ENCODE data around the gene CAMKMT.

The CAMKMT gene

DNA sequence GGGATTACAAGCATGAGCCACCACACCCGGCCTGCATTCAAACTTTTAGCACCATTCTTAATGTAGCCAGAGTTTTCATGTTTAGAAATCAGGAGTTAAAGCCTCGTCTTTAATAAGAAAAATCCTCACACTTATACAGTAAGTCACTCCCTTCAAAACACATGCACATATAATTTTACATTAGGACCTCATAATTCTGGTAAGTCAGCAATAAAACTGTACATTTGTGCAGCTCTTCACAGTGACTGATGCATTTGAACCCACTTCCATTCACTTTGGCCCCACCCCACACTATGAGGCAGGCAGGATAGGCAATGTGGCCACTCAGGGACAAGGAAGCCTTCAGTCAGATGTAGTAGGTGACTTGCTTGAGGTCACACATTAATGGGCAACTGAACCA lies 438.0 kb downstream of the CAMKMT start:
- H2AFZ ChIP-seq (ENCODE audit: insufficient read depth, low read length, poor library complexity): no peak overlapping the region
- H3K27me3 ChIP-seq (ENCODE audit: insufficient read depth, low read length): peaks cover 28% of the 10 kb centered on the region
- H3K23ac ChIP-seq (ENCODE audit: low read length): no peak overlapping the region
- H3K79me2 ChIP-seq (ENCODE audit: control insufficient read depth, insufficient read depth, low read length, poor library complexity): no peaks in the 10 kb centered on the region
- no peak for DNase-seq
- no peaks in the 10 kb centered on the region for H3K79me1 ChIP-seq (ENCODE audit: low read length)
- H3K4me3 ChIP-seq (ENCODE audit: low read depth, low read length): no peak overlapping the region
- no peaks in the 10 kb centered on the region for H3K36me3 ChIP-seq (ENCODE audit: control insufficient read depth in 1 of 2, insufficient read depth in 2 of 2, low read length in 2 of 2)
- no peak overlapping the region for H4K91ac ChIP-seq (ENCODE audit: low read depth, low read length)
- no peak overlapping the region for H3K4me2 ChIP-seq (ENCODE audit: low read length)
- no peak overlapping the region for H4K8ac ChIP-seq (ENCODE audit: low read depth, low read length)
- H2BK12ac ChIP-seq (ENCODE audit: low read length): no peak overlapping the region
- no peak overlapping the region for H3K18ac ChIP-seq (ENCODE audit: low read length)
- H2AK5ac ChIP-seq (ENCODE audit: low read length): no peak overlapping the region
- no peak overlapping the region for H2BK120ac ChIP-seq (ENCODE audit: insufficient read depth, low read length, poor library complexity)
- no peak overlapping the region for H4K12ac ChIP-seq (ENCODE audit: low read depth, low read length)
- H3K4me1 ChIP-seq (ENCODE audit: control insufficient read depth in 1 of 2, insufficient read depth in 2 of 2, low read length in 2 of 2): peaks cover 0 to 2% of the 10 kb centered on the region in 2 experiments
- WGBS (ENCODE audit: extremely low coverage, insufficient coverage, insufficient read length): no CpG with 5 or more reads among the region's 2 CpGs
- H3K27ac ChIP-seq (ENCODE audit: low read depth, low read length): no peak overlapping the region
- no peak overlapping the region for H3K4ac ChIP-seq (ENCODE audit: low read depth, low read length)
- H3K9me3 ChIP-seq (ENCODE audit: insufficient read depth, low read depth, low read length): no peaks in the 10 kb centered on the region
- H2BK5ac ChIP-seq (ENCODE audit: low read depth, low read length, poor library complexity): no peak overlapping the region
- no peak overlapping the region for H3K14ac ChIP-seq (ENCODE audit: low read length)
- no peak overlapping the region for H3K9ac ChIP-seq (ENCODE audit: low read length)

DNA sequence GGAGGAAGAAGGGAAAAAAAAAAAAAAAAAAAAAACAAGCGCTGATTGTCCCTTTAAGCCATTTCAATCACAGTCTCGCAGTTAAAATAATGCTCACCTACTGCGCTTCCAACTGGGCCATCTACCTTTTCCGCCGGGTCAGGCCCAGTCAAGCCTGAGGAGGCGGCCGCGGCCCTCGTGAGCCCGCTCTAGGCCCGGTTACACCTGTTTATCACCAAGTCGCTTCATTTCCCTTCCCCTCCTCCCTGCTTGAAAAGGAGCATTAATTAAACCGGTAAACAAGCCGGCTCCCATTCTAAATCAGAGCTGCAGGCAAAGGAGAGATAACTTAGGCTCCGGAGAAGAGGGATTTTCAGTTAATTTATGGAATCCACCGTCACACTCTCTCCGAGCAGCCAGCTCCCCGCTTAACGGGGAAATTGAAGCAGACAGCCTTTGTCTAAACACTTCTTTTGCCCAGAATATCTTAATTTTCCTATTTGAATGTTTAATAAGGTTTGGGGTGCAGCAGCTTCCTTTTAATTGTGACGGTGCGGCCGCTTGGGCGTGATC lies 439.6 kb downstream of the CAMKMT start:
- Histone ChIP-seq H4K8ac (ENCODE audit: low read depth, low read length) (no peak overlapping the region), H3K4me1 (ENCODE audit: control insufficient read depth in 1 of 2, insufficient read depth in 2 of 2, low read length in 2 of 2) (peaks cover 0 to 2% of the 10 kb centered on the region in 2 experiments), H2BK120ac (ENCODE audit: insufficient read depth, low read length, poor library complexity) (no peak overlapping the region), H3K79me1 (ENCODE audit: low read length) (no peaks in the 10 kb centered on the region), H3K9ac (ENCODE audit: low read length) (no peak overlapping the region), H3K23ac (ENCODE audit: low read length) (no peak overlapping the region), H3K36me3 (ENCODE audit: control insufficient read depth in 1 of 2, insufficient read depth in 2 of 2, low read length in 2 of 2) (no peaks in the 10 kb centered on the region), H3K4ac (ENCODE audit: low read depth, low read length) (no peak overlapping the region), H3K27ac (ENCODE audit: low read depth, low read length) (no peak overlapping the region), H4K12ac (ENCODE audit: low read depth, low read length) (no peak overlapping the region), H3K4me3 (ENCODE audit: low read depth, low read length) (no peak overlapping the region), H3K27me3 (ENCODE audit: insufficient read depth, low read length) (peaks cover 43% of the 10 kb centered on the region), H3K18ac (ENCODE audit: low read length) (no peak overlapping the region), H2BK12ac (ENCODE audit: low read length) (no peak overlapping the region), H3K4me2 (ENCODE audit: low read length) (no peak overlapping the region), H2AFZ (ENCODE audit: insufficient read depth, low read length, poor library complexity) (no peak overlapping the region), H3K9me3 (ENCODE audit: insufficient read depth, low read depth, low read length) (no peaks in the 10 kb centered on the region), H4K91ac (ENCODE audit: low read depth, low read length) (no peak overlapping the region), H2AK5ac (ENCODE audit: low read length) (no peak overlapping the region), H2BK5ac (ENCODE audit: low read depth, low read length, poor library complexity) (no peak overlapping the region), H3K14ac (ENCODE audit: low read length) (no peak overlapping the region), H3K79me2 (ENCODE audit: control insufficient read depth, insufficient read depth, low read length, poor library complexity) (no peaks in the 10 kb centered on the region)
- WGBS (ENCODE audit: extremely low coverage, insufficient coverage, insufficient read length): no CpG with 5 or more reads among the region's 23 CpGs
- no peak for DNase-seq

DNA sequence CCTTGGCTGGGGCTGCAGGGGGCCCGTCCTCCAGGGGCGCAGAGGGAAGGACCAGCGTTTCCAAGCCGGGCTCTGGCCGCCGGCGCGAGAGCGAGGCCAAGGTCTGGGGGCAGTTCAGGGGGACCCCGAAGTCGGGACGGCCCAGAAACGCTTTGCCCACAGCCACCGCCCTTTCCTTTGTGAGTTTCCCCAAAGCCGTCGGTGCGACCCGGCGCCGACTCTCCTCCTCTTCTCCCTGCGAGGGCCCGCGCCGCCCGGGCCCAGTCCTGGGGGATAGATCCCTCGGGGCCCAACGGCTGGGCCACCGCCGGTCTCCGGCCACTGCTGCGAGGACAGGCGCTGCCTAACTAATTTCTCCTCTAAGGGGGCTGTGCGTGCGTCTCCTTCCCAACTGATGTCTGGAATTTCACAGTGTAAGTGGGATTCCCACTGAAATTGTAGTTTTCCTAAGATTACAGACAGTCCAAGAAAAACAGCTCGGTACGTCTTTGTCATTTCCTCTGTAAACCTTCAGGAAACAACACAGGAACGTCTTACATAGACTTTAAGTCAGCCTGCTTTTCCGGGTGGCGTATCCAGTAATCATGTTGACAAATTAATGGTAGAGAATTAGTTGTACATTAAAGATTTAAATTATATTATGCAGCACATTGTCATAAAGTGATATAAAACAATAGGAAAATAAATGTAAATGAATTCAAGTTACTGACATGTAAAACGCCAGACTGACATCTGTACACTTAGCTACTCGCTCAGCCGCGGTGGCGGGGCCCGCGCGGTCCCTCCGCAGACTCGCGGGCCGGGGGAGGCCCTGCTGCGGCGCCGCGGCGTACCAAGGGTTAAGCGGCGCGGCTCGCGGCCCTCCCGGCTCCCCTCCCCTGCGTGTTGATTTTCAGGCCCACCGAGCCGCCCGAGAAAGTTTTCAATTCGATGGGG lies 440.4 kb downstream of the CAMKMT start:
- WGBS (ENCODE audit: extremely low coverage, insufficient coverage, insufficient read length): no CpG with 5 or more reads among the region's 67 CpGs
- no peak overlapping the region for H4K8ac ChIP-seq (ENCODE audit: low read depth, low read length)
- no peak overlapping the region for H3K4me3 ChIP-seq (ENCODE audit: low read depth, low read length)
- no peak overlapping the region for H2BK120ac ChIP-seq (ENCODE audit: insufficient read depth, low read length, poor library complexity)
- no peak overlapping the region for H4K91ac ChIP-seq (ENCODE audit: low read depth, low read length)
- H3K79me1 ChIP-seq (ENCODE audit: low read length): no peaks in the 10 kb centered on the region
- H2AFZ ChIP-seq (ENCODE audit: insufficient read depth, low read length, poor library complexity): no peak overlapping the region
- peaks cover 44% of the 10 kb centered on the region for H3K27me3 ChIP-seq (ENCODE audit: insufficient read depth, low read length)
- H4K12ac ChIP-seq (ENCODE audit: low read depth, low read length): no peak overlapping the region
- no peak overlapping the region for H3K18ac ChIP-seq (ENCODE audit: low read length)
- no peak overlapping the region for H3K9ac ChIP-seq (ENCODE audit: low read length)
- no peaks in the 10 kb centered on the region for H3K36me3 ChIP-seq (ENCODE audit: control insufficient read depth in 1 of 2, insufficient read depth in 2 of 2, low read length in 2 of 2)
- H2BK12ac ChIP-seq (ENCODE audit: low read length): no peak overlapping the region
- peaks cover 0 to 2% of the 10 kb centered on the region in 2 experiments for H3K4me1 ChIP-seq (ENCODE audit: control insufficient read depth in 1 of 2, insufficient read depth in 2 of 2, low read length in 2 of 2)
- no peaks in the 10 kb centered on the region for H3K9me3 ChIP-seq (ENCODE audit: insufficient read depth, low read depth, low read length)
- no peak overlapping the region for H2BK5ac ChIP-seq (ENCODE audit: low read depth, low read length, poor library complexity)
- no peak overlapping the region for H3K23ac ChIP-seq (ENCODE audit: low read length)
- H3K14ac ChIP-seq (ENCODE audit: low read length): no peak overlapping the region
- no peak overlapping the region for H3K27ac ChIP-seq (ENCODE audit: low read depth, low read length)
- no peak overlapping the region for H2AK5ac ChIP-seq (ENCODE audit: low read length)
- peak overlapping the region; percentile 79 for H3K4me2 ChIP-seq (ENCODE audit: low read length)
- no peak for DNase-seq
- H3K4ac ChIP-seq (ENCODE audit: low read depth, low read length): no peak overlapping the region
- no peaks in the 10 kb centered on the region for H3K79me2 ChIP-seq (ENCODE audit: control insufficient read depth, insufficient read depth, low read length, poor library complexity)

DNA sequence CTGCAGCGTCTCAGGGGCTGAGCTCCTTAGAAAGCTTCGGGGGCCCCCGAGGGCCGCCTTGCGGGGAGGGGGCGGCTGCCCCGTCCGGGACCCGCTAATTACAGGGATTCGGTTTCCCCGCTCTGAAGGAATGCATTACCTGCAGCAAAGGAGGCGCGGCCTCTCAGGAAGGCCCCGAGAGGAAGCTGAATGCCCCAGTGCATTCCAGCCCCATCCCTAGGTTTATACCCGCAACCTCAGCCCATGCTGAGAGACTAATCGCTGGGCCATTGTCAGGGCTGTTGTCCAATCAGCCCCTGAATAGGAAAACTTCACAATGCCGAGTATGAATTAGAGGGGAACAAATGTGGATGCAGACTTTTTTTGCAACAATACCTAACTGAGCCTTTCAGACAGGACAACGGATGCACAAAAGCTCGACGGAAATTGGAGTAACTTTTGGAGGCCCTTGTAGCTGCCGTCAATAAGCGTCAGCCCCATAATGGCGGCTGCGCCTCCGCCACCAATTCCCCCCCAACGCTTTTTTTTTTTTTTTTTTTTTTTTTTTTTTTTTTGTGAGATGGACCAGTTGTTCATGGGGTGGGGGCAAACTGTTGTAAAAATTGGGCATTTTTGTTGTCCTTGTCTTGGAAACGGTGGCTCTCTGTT lies 441.2 kb downstream of the CAMKMT start:
- H3K18ac ChIP-seq (ENCODE audit: low read length): no peak overlapping the region
- no peak overlapping the region for H4K12ac ChIP-seq (ENCODE audit: low read depth, low read length)
- H3K4me1 ChIP-seq (ENCODE audit: control insufficient read depth in 1 of 2, insufficient read depth in 2 of 2, low read length in 2 of 2): peaks cover 0 to 2% of the 10 kb centered on the region in 2 experiments
- no peak overlapping the region for H2BK5ac ChIP-seq (ENCODE audit: low read depth, low read length, poor library complexity)
- no peaks in the 10 kb centered on the region for H3K9me3 ChIP-seq (ENCODE audit: insufficient read depth, low read depth, low read length)
- no peaks in the 10 kb centered on the region for H3K36me3 ChIP-seq (ENCODE audit: control insufficient read depth in 1 of 2, insufficient read depth in 2 of 2, low read length in 2 of 2)
- H3K4me3 ChIP-seq (ENCODE audit: low read depth, low read length): no peak overlapping the region
- H3K4me2 ChIP-seq (ENCODE audit: low read length): peak overlapping the region; percentile 79
- no peak overlapping the region for H3K4ac ChIP-seq (ENCODE audit: low read depth, low read length)
- H3K79me1 ChIP-seq (ENCODE audit: low read length): no peaks in the 10 kb centered on the region
- H3K79me2 ChIP-seq (ENCODE audit: control insufficient read depth, insufficient read depth, low read length, poor library complexity): no peaks in the 10 kb centered on the region
- H2BK120ac ChIP-seq (ENCODE audit: insufficient read depth, low read length, poor library complexity): no peak overlapping the region
- no peak overlapping the region for H3K23ac ChIP-seq (ENCODE audit: low read length)
- DNase-seq: peak in 1 of 2 donors; percentile 37
- H3K9ac ChIP-seq (ENCODE audit: low read length): no peak overlapping the region
- no peak overlapping the region for H2BK12ac ChIP-seq (ENCODE audit: low read length)
- WGBS (ENCODE audit: extremely low coverage, insufficient coverage, insufficient read length): no CpG with 5 or more reads among the region's 27 CpGs
- no peak overlapping the region for H4K8ac ChIP-seq (ENCODE audit: low read depth, low read length)
- no peak overlapping the region for H3K27ac ChIP-seq (ENCODE audit: low read depth, low read length)
- no peak overlapping the region for H3K14ac ChIP-seq (ENCODE audit: low read length)
- peaks cover 44% of the 10 kb centered on the region for H3K27me3 ChIP-seq (ENCODE audit: insufficient read depth, low read length)
- H4K91ac ChIP-seq (ENCODE audit: low read depth, low read length): no peak overlapping the region
- no peak overlapping the region for H2AFZ ChIP-seq (ENCODE audit: insufficient read depth, low read length, poor library complexity)
- H2AK5ac ChIP-seq (ENCODE audit: low read length): no peak overlapping the region

Measured in trophoblast cell (in vitro differentiated cells and primary cell).